Measurements from ENCODE around the gene TCF20. TPM values are rescaled to one million over a fixed set of nuclear protein-coding genes. Genes with fewer than 3 reads are reported as not detected.

TCF20 gene
- total RNA-seq, 1 donor from 2014 or later, result 53.7 TPM

DNA sequence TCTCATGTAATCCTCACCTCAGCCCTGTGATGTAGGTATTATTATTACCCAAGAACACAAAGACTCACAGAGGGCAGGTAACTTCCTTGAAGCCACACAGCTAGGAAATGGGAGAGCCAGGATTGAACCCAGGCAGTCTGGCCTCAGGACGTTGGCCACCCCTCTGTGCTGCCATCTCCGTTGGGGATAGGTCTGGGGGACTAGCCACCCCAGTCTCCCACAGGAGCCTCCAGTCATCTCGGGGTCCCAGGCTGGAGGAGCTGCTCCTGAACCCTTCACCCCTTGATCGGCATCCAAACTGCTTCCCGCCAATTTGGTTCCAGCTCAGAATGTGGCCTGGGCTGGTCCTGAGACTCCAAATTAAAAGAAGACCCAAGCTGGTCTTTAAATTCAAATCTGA, 10.4 kb upstream of the TCF20 start:
- Histone ChIP-seq H3K36me3 (no peaks in the 10 kb centered on the region), H2AFZ (replicated peaks) (no peak overlapping the region), H3K4me2 (no peak overlapping the region), H3K4me1 (peaks cover 42% of the 10 kb centered on the region), H3K79me2 (ENCODE audit: low read depth) (no peaks in the 10 kb centered on the region), H3K27ac (no peak overlapping the region), H3K27me3 (peaks cover 87% of the 10 kb centered on the region), H3K4me3 (no peak overlapping the region), H3K9me3 (ENCODE audit: low read depth) (no peaks in the 10 kb centered on the region), H3K9ac (no peak overlapping the region), H4K20me1 (ENCODE audit: low read depth) (peaks cover 94% of the 10 kb centered on the region), H3F3A (ENCODE audit: low read depth) (peaks cover 53% of the 10 kb centered on the region)
- Mint-ChIP-seq H3K9me3 (no peaks in the 10 kb centered on the region), H3K4me3 (no peak overlapping the region), H3K27me3 (ENCODE audit: insufficient read depth, low read depth) (peaks cover 30% of the 10 kb centered on the region), H3K36me3 (peaks cover 2% of the 10 kb centered on the region), H3K4me1 (peaks cover 64% of the 10 kb centered on the region), H3K27ac (no peak overlapping the region)
- TF ChIP-seq EZH2 (IDR thresholded peaks at IDR 0.05) (no peak), EZH2phosphoT487 (IDR thresholded peaks at IDR 0.05) (no peak)
- TF ChIP-seq, protein P1, sequence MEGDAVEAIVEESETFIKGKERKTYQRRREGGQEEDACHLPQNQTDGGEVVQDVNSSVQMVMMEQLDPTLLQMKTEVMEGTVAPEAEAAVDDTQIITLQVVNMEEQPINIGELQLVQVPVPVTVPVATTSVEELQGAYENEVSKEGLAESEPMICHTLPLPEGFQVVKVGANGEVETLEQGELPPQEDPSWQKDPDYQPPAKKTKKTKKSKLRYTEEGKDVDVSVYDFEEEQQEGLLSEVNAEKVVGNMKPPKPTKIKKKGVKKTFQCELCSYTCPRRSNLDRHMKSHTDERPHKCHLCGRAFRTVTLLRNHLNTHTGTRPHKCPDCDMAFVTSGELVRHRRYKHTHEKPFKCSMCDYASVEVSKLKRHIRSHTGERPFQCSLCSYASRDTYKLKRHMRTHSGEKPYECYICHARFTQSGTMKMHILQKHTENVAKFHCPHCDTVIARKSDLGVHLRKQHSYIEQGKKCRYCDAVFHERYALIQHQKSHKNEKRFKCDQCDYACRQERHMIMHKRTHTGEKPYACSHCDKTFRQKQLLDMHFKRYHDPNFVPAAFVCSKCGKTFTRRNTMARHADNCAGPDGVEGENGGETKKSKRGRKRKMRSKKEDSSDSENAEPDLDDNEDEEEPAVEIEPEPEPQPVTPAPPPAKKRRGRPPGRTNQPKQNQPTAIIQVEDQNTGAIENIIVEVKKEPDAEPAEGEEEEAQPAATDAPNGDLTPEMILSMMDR (IDR thresholded peaks at IDR 0.05), result no peak
- DNase-seq (ENCODE audit: low spot score), result no peak

DNA sequence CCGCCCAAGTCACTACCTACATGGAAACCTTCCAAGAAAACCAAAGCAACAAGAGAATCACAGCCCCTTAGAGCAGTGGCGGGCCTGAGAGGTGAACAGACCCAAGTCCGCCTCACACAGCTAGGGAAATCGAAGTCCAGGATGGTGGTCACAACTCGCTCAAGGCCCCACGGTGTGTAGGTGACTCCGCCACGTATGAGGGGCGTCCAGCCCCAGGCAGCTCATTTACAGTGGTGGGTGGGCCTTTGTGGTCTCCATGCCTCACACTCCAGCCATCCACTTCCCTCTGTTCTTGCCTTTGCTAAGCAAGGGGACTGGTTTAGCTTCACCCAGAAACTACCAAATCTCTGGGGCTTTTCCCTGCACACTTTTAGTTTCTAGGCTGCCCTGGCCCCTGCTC, 9.7 kb upstream of the TCF20 start:
- Mint-ChIP-seq H3K27me3 (ENCODE audit: insufficient read depth, low read depth) (peaks cover 25% of the 10 kb centered on the region), H3K36me3 (peaks cover 2% of the 10 kb centered on the region), H3K27ac (no peak overlapping the region), H3K9me3 (no peaks in the 10 kb centered on the region), H3K4me3 (no peak overlapping the region), H3K4me1 (peaks cover 69% of the 10 kb centered on the region)
- Histone ChIP-seq H3K4me3 (no peak overlapping the region), H3K9me3 (ENCODE audit: low read depth) (no peaks in the 10 kb centered on the region), H3K9ac (no peak overlapping the region), H2AFZ (replicated peaks) (no peak overlapping the region), H3K79me2 (ENCODE audit: low read depth) (no peaks in the 10 kb centered on the region), H3K27me3 (peaks cover 80% of the 10 kb centered on the region), H3K27ac (no peak overlapping the region), H4K20me1 (ENCODE audit: low read depth) (peaks cover 94% of the 10 kb centered on the region), H3K4me1 (peaks cover 49% of the 10 kb centered on the region), H3F3A (ENCODE audit: low read depth) (peaks cover 60% of the 10 kb centered on the region), H3K36me3 (no peaks in the 10 kb centered on the region), H3K4me2 (no peak overlapping the region)
- DNase-seq (ENCODE audit: low spot score), result no peak
- no peak for TF ChIP-seq EZH2 (IDR thresholded peaks at IDR 0.05)
- TF ChIP-seq, protein P1 (IDR thresholded peaks at IDR 0.05), result no peak
- no peak for TF ChIP-seq EZH2phosphoT487 (IDR thresholded peaks at IDR 0.05)

DNA sequence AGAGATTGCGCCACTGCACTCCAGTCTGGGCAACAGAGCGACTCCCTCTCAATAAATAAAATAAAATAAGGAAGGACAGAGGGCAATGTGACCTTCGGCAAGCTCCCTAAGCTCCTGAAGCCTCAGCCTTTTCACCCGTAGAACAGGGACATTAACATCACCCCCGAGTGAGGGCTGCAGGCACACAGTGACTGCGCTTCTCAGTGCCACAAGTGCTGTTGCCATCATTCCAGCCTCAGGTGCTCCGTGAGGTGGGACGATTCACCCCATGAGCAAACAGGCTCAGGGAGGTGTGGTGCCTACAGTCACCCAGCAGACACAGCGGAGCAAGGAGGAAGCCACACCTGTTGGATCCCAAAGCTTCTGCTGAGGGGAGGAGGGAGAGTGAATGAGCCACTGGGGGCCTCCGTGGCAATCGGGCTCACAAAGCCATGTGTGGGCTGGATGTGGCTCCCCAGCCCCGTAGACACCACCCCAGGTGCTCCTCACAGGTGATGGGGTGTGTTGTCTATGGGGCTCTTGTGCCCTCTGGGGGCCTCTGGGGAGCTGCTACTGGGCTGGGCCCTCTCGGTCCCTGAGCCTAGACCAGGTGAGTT, 9.1 kb upstream of the TCF20 start:
- Histone ChIP-seq H3K27ac (no peak overlapping the region), H3K4me3 (no peak overlapping the region), H3K79me2 (ENCODE audit: low read depth) (no peaks in the 10 kb centered on the region), H4K20me1 (ENCODE audit: low read depth) (peaks cover 94% of the 10 kb centered on the region), H3K4me2 (no peak overlapping the region), H2AFZ (replicated peaks) (no peak overlapping the region), H3K9ac (no peak overlapping the region), H3K4me1 (peaks cover 55% of the 10 kb centered on the region), H3F3A (ENCODE audit: low read depth) (peaks cover 66% of the 10 kb centered on the region), H3K36me3 (no peaks in the 10 kb centered on the region), H3K27me3 (peaks cover 74% of the 10 kb centered on the region), H3K9me3 (ENCODE audit: low read depth) (no peaks in the 10 kb centered on the region)
- Mint-ChIP-seq H3K4me3 (no peak overlapping the region), H3K9me3 (no peaks in the 10 kb centered on the region), H3K27me3 (ENCODE audit: insufficient read depth, low read depth) (peaks cover 25% of the 10 kb centered on the region), H3K27ac (no peak overlapping the region), H3K36me3 (peaks cover 2% of the 10 kb centered on the region), H3K4me1 (peaks cover 75% of the 10 kb centered on the region)
- TF ChIP-seq, protein P1 (IDR thresholded peaks at IDR 0.05), result no peak
- no peak for TF ChIP-seq EZH2phosphoT487 (IDR thresholded peaks at IDR 0.05)
- TF ChIP-seq EZH2 (IDR thresholded peaks at IDR 0.05), result no peak
- no peak for DNase-seq (ENCODE audit: low spot score)

Measured in neural progenitor cell (in vitro differentiated cells).